Activated T-cell treated with anti-CD3 and anti-CD28 coated beads for 24 hours (primary cell): ENCODE results near the gene MATN1.

Experiments used
- DNase-seq: peaks from one replicate; pipeline ENCODE4 v3.0.0-alpha.2; 2020; ENCODE audit warnings: low read depth

MATN1 gene

DNA sequence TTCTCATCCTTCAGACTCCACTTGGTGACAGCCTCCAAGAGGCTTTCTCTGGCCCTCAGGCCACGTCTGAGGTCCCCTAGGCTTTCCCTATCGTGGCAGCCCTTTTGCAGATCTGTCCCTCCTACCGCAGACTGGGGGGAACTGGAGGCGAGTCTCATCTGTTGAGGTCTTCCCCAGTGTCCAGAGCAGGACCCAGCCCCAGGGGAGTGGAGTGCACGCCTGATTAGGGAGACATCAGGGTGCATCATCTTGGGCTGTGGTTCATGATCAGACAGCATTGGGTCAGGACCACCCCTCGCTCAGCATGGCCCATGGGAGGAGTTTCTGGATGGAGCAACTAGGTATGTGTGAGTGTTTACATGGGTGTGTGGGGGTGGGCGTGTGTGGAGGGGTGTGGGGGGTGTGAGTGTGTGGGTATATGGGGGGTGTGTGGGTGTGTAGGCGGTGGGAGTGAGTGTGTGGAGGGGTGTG is 8.5 kb upstream of the MATN1 start:
- DNase-seq, result no peak

DNA sequence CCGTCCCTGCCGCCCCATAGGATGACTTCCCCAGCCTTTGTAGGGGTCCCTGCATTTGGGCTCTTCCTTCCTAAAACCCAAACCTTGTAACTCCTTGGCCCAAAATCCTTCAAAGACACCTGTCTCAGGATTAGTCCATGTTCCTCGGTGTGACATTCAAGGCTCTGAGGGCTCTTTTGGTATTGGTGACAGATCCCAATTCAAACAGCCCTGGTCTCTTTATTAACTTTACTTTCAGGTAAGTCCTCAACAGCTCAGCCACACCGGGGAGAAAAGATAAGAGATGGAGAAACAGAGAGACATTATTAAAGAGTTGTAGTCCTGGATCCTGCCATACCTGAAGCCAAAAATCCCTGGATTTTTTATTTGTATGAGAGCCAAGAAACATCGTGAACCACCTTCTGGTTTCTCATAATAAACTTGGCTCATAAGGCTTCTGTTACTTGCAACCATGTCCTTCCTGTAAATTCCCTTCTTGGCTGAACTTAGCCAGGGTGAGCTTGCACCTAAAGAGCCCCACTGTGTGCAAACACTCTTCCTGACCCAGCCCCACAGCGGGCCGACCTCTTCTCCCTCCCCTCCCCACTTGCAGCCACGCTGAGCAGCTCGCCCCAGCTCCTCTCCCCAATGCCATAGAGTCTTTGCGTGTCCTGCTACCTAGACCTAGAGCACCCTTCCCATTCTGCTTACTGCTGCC is 7.9 kb upstream of the MATN1 start:
- DNase-seq, result no peak

DNA sequence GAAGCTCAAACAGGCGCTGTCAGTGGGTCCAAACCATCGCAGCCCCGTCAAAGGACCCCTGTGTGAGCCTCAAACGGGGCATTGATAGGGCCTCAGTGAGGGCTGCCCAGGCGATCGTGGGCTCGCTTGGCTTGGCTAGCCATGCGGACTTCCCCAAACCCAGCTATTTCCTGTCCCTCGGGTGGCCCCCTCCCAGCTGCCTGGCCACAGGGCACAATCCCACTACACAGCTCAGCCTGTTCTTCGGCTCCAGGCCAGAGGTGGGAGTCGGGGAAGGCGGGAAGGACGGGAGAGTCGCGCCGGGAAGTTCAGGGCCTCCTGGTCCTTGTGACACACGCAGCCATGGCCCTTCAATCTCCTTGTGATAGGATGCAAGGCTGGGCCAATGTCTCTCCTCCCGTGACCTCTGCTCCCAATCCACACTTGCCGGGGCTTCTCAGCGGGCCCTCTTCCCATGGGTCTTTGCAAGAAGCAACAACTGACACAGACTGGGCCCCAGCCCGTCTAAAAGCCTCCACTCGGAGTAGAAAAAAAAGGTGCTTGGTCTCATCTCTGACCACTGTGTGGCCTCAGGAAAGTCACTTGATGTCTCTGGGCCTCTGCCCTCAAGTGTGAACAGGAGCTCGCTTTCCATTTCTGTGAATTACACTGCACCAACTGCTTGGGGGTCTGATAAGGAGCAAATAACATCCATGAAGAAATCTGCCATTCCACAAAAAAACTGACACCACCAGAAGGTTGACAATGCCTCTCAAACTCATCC is 7.1 kb upstream of the MATN1 start:
- no peak for DNase-seq

DNA sequence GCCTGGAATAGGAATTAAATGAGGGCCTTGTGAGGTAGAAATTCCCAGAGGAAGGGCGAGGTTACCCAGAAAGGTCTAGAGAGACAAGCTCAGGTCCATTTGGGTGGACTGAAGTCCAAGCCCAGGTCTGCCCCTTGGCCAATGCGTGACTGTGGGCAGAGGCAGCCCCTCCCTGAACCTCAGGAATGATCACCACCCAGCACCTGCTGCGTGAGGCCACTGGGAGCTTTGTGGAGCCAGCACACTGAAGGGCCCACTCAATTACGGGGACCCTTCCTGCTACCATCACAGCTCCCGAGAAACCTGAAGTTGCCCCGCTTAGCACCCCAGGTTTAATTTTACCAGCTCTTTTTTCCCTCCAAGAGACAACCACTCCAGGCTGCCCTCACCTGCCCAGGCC is 6.5 kb upstream of the MATN1 start:
- no peak for DNase-seq

DNA sequence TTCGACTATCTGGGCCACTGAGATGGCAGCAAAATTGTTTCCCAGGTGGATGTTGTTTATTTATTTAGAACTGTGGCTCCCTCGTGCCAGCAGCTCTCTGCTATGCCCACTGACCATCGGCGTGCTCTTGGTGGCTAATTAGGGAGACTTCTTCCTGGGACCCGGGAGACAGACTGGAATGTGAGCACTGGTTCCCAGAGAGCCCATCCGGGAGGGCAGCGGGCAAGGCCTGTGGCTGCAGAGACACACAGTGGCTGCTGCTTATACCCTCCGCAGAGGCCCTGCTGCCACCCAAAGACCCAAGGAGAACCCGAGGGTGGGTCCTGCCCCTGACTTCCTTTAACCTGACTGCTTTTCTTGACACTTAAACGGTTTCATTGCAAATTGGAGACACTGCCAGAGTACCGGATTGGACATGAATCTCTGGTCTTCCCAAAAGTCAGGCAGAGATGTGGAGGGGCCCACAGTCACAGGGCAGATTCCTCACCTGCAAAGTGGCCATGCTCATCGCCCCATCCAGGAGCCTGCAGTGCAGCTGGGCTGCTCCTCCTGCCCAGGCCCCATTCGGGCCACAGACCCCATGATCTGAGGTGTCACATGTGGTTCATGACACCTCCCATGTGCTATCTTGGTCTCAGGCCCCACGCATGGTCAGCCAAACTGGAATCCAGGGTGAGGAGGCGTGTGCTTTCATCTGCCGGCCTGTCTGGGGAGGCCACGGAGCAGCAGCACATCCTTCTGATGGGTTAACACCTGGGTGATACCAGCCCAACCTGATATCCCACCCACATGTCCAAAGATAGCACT is 5.7 kb upstream of the MATN1 start:
- no peak for DNase-seq

DNA sequence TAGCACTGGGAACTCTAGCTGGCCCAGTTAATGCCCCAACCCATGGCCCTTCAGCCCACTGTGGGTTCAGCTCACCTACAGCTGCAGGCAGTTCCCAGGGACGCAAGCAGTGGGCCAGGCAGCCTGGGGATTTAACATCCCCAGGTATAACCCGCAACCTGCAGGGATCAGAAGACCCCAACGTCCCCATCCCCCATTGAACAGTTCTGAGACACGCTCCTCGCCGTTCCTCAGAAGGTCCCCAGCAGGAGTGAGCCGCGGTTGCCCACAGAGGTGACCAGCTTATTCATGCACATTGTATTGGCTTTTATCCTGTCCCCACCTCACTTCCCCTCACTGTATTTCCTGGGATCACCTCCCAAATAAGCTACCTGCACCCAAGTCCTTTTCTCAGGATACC is 5.0 kb upstream of the MATN1 start:
- no peak for DNase-seq

DNA sequence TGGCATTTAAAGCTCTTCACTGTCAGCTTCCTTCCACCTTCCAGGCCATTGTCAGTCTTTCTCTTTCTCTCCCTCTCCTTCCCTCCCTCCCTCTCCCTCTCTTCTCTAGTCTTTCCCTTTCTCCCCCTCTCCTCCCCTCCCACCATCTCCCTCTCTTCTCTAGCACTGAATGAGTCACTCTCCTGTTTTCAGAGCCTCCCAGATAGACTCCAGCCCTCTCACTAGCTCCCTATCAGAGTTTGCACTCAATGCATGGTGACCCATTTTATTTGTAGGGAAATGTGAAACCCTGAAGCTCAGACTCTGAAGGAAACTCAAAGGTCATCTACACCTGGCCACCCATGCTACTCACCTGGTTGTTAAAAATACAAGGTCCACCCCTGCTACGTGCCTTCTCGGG is 4.4 kb upstream of the MATN1 start:
- no peak for DNase-seq

DNA sequence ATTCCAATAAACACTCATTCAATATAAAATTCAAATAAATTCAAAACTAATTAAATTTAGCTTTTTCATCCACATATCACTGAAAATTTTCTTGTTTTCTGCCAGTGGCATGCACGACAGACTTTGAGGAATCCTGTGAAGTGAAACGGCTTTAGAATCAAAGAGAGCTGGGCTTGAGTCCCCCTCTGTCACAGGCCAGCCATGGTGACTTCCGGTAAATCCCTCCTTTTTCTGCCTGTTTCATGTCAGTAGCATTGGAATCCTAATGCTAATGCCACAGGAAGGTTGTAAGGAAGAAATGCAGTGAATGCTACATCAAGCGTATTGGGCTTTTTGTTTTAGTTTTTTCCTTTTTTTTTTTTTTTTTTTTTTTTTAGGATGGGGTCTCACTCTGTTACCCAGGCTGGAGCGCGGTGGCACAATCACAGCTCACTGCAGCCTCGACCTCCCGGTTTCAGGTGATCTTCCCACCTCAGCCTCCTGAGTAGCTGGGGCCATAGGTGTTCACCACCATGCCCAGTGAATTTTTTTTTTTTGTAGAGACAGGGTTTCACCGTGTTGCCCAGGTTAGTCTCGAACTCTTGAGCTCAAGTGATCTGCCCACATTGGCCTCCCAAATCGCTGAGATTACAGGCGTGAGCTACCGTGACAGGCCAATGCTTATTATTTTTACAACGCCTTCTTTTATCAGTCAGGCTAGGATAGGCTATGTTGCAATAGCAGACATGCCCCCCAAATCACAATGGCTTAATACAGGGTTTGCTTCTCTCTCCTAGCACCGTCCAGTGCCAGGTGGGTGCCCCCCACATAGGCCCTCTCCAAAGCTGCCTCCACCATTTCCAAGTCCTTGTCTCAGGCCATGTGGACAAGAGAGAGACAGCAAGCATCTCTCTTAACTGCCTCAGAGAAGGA is 3.6 kb upstream of the MATN1 start:
- no peak for DNase-seq

DNA sequence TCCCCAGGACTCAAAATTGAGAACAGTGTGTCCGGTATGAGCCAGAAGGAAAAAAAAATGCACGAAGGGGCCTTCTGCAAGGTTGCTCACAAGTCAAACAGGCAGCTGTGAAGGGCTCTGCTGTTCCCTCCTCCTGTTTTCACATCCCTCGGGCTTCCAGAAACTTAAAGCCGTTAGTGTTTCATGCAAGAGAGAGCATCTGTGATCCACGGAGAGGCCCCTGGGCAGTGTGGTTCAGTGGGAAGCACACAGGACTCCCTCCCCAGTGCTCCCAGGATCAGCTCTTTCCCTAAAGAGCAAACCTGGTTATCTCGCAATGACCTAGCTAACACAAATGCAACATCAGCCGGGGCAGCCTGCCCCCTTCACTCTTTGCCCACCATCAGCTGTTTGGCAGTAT is 2.9 kb upstream of the MATN1 start:
- no peak for DNase-seq

DNA sequence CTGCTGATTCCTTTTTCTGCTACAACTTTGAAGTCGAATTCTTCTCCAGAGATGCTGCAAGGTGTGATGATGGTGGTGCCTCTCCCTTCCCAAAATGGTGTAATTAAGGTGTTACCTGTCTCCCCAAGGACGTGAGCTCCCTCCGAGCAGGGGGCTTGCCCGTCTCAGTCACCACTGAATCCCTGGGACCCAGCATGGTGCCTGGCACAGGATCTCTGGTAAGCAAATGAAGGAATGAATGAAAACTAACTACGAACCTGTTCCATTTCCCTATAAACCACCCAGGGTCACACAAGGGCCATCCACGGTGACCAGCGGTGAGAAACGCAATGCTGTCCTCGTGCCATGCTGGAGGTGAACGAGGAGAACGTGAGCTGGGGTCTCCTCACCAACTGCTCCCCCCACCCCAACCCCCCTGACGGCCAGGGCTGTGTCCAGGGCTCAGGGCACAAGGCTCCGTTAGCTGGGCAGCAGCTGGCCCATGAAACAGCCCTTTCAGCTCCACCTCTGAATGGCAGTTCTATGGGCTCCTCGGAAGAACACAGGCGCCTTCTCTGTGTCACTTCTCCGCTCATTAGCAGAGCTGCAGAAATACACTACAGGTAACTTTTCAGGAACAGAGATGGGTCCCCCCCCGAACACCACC is 2.2 kb upstream of the MATN1 start:
- no peak for DNase-seq

DNA sequence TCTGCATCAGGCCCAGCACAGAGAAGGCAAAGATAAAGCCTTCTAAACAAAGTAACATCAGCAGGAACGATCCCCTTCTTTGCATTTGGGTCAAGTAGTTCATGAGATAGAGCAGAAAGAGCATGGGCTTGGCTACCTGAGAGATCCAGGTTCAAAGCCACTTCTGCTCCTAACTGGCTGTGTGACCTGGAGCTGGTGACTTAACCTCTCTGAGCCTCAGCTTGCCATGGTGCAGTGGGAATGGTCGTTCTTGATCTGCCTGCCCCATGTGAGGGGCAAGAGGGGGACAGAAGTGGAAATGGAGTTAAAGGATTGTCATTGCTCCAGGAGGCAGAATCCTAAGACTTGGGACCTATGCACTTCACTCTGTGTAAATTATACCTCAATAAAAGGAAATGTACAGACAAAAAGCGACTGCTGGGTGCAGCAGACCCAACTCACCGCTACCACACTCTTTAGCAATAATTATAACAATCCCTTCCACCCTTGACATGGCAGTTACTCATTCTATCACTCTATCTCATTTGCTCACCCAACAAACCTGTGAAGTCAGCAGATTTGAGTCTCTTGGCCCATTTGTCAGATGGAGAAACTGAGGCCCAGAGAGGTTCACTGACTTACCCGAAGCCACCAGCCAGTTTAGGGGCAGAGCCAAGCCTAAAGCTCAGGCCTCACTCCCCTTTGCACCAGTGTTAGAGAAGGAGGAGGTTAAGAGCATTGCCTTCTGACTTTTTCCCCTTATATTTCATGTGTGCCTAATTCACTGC is 1.5 kb upstream of the MATN1 start:
- no peak for DNase-seq

DNA sequence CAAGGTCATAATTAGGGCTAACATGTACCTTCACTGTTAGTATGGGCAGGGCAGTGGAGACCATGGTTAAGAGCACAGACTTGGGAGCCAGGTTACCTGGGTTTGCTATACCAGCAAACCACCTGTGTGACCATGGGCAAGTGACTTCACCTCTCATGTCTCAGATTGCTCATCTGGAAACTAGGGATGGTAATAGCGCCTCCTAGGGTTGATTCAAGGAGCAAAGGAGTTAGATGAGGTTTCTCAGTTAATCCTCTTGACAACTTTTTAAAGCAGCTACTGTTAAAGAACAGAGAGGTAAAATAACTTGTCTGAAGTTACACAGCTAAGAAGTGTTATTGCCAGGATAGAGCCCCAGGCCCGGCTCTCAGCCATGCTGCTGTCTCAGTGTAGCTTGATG is 790 bp upstream of the MATN1 start:
- no peak for DNase-seq

DNA sequence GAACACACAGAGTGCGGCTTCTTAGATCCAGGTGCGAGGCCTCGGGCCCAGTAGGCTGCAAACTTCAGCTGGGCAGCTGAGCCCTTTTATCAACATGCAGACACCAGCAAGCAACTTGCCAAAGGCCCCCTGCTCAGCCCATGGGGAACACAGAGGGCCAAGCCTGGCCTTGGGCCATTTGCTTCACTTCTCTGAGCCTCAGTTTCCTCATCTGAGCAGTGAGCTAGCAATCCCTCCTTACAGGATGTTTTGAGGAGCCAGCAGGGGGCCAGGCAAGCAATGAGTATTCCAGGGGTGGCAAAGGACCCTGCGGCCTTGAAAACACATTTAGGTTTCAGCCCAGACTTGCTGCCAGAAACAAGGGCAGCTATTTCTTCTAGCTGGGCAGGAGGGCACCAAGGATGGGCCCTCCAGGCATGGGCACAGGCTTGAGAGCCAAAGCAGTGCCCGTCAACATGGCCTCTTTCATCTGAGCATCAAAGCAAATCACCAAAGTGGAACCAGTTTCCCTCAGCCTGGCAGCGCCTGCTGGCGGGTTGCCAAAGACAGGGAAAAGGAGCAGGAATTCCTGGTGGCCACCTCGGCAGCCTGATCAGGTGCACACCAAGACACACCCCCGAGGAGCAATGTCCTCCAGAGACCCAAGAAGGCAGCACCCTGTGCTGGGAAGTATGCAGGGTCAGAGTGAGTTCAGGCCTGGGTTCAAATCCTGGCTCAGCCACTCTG is 1.4 kb downstream of the MATN1 start:
- no peak for DNase-seq

DNA sequence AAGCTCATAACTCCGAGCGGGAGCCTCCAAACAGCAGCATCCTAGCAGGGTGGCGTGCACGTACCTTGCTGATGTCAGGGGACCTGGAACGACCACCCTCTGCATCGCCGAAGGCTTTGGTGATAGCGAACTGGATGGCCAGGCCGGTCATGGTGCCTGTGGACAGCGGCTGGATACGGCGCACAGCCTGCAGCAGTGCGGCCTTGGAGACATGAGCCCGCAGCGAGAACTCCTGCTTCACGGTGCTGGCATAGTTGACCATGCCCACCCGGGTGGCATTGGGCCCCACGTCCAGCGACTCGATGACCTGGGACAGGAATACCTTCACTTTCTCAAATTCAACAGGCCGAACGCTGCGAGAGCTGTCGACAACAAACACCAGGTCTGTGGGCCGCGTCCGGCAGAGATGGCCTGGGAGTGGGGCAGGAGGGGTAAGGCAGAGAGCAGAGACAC is 2.0 kb downstream of the MATN1 start:
- DNase-seq, result no peak

DNA sequence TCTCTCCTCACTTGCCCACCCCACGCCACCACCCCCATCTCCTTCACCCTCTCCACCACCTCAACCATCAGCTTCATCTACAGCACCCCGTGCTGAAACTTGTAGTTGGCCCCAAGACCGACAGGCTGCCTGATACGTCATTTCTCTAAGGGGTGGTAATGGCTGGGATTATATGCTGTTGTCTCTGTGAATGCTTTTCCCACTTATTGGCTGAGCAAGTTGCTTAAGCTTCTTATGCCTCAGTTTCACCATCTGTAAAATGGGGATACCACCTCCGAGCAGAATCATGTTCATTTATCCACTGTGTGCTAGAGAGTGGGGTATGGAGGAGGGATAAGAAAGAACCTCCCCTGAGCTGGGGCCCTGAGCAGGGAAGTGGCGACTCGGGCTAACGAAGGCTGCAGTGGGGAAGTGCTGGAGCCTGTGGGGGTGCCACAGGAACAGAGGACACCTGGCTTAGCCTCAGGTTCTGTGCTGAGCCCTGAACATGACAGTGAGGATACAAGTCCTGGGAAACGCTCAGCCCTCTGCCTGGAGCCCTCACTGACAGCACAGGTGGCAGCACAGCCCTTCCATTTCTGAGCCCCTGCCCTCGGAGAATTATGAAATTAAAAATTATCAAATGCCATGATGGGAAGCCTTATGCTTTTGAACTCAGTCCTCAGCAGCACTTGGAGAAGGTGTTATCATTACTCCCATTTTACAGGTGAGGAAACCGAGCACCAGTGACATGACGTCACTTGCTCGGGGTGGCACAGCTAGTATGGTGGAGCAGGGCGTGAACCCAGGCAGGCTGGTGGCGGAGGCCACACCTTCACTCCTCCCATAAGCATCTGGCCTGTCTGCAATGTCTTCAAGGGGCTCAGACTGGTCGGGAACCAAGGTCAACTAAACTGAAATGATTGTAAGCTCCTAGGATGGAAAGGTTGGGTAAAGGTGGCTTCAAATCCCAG is 2.8 kb downstream of the MATN1 start:
- DNase-seq, result no peak

DNA sequence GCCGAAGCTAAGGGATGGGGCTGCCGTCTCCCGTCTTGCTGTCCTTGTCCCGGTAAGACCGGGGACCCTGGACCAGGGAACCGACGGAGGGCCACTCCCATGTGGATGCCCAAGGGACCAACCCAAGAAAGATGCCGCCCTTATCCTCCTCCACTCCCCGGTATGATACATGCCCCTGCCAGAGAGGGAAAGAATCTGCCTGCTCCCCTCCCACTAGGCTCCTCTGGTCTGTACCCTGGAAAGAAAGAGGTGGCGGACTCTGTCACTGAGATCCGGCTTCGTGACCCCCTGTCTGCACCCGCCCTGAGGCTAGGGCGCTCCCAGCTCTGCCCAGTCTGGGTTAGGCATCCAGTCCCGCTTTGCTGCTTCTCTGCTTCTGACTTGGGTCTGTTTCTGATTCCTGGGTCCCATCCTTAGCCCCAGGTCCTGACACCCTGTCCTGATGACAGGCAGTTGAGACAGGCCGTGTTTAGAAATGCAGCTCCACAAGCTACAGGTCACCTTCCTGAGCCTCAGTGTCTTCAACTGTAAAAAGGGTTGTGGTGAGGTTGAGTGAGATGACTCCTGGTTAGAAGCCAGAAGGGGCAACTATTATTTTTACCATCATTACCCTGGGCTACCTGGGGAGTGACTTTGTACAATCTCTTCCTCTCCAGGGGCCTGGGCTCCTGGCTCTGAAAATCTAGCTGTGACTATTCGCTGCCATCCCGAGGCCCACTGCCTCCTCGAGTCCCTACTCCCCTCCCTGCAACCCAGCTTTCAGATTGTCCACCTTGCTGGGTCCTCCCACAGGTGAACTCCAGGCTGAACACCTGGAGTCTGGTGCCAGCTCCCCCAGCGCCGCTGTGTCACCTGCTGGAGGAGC is 3.7 kb downstream of the MATN1 start:
- no peak for DNase-seq

DNA sequence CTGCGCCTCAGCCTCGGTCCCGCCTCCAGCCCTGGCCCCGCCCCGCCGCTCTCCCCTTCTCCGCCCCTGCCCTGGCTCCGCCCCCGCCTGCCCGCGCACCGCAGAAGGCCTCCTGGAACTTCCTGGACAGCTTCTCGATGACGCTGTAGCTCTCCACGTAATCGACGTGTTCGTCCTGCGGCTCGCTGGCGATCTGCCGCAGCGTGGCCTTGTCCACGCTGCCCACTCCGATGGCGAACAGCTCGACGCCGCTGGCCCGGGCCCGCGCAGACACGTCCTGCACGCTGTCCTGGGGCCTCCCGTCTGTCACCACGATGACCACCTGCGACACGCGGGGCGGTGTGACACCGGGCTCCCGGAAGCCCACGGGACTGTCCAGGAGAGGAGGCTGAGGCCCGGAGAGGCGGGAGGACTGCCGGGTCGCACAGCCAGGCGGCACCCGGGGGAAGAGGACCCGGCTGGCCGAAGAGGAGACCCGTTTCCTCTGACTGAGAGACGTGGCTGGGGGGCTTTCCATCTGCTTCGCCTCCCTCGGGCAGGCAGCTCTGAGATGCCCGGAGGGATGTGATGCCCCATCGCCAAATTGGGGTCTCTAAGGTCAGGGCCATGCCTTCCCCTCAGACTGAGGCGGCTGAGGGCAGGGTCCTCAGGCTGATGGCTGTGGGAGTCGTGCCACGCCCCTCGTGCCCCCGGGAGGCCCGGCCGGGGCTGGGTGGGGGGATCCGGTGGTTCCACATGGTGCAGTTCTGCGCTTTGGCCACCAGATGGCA is 4.6 kb downstream of the MATN1 start:
- DNase-seq, result peak; percentile 85
